Naive thymus-derived CD4-positive, alpha-beta T cell (primary cell): ENCODE measurements around the gene DPM3. TPM values are rescaled to one million over a fixed set of nuclear protein-coding genes. Genes with fewer than 3 reads are reported as not detected.

ENCODE experiments used
- ATAC-seq: fragments of 150-1000 bp; cut with Tn5 transposase; 2 replicates; pipeline ENCODE4 v1.10.0; 2021; ENCODE audit warnings: mild to moderate bottlenecking, moderate library complexity
- CTCF ChIA-PET: fragments of 350-600 bp; sonication (Branson Sonifier 250); formaldehyde crosslinking; loops from one replicate; lab custom pipeline; 2021; ENCODE audit warnings: antibody characterized with exemption; lab: Charles Lee
- POLR2A ChIA-PET: fragments of 350-600 bp; sonication (Branson Sonifier 250); formaldehyde crosslinking; loops from one replicate; lab custom pipeline; 2021; ENCODE audit warnings: antibody characterized with exemption, inconsistent platforms; lab: Charles Lee
- DNase-seq, 9 donors: peaks; one replicate each; pipeline versions ENCODE4 v3.0.0 to v3.0.0-alpha.2; 2020 to 2022; ENCODE audit warnings: mixed read lengths in 1 of 9
- H3K27ac ChIP-seq: one replicate; pipeline ENCODE4 v1.7.0; 2013; ENCODE audit warnings: mild to moderate bottlenecking, low read depth, low read length, moderate library complexity
- H3K27me3 ChIP-seq, 2 donors: one replicate each; pipeline ENCODE4 v1.7.0; 2013; ENCODE audit warnings: low read length in 2 of 2, mild to moderate bottlenecking in 2 of 2, moderate library complexity in 2 of 2; ENCODE audit not compliant: control insufficient read depth in 2 of 2, insufficient read depth in 2 of 2
- H3K36me3 ChIP-seq, 3 experiments: 1 replicate in 2 of 3; 2 replicates in 1 of 3; pipeline ENCODE4 v1.7.0; 2013; ENCODE audit warnings: low read length in 3 of 3, mild to moderate bottlenecking in 3 of 3, moderate library complexity in 1 of 3; ENCODE audit not compliant: insufficient read depth in 3 of 3, control insufficient read depth in 2 of 3
- H3K4me1 ChIP-seq, 2 donors: one replicate each; pipeline ENCODE4 v1.7.0; 2013; ENCODE audit warnings: low read length in 2 of 2, mild to moderate bottlenecking in 2 of 2, moderate library complexity in 1 of 2; ENCODE audit not compliant: control insufficient read depth in 2 of 2, insufficient read depth in 2 of 2
- H3K4me3 ChIP-seq: 2 replicates; pipeline ENCODE4 v1.7.0; 2013; ENCODE audit warnings: mild to moderate bottlenecking, low read length
- H3K9me3 ChIP-seq, 3 experiments: 1 replicate in 2 of 3; 2 replicates in 1 of 3; pipeline ENCODE4 v1.7.0; 2013; ENCODE audit warnings: low read length in 3 of 3; ENCODE audit not compliant: control insufficient read depth in 2 of 3
- H3K27ac Mint-ChIP-seq, 9 donors: one replicate each; pipeline ENCODE4 v1.8.0; 2020 to 2022; ENCODE audit warnings: mixed read lengths in 9 of 9, mild to moderate bottlenecking in 8 of 9, moderate library complexity in 5 of 9, inconsistent platforms in 2 of 9
- H3K27me3 Mint-ChIP-seq, 5 donors: one replicate each; pipeline ENCODE4 v1.8.0; 2021 to 2022; ENCODE audit warnings: mixed read lengths in 5 of 5, mild to moderate bottlenecking in 1 of 5
- H3K36me3 Mint-ChIP-seq, 5 donors: one replicate each; pipeline ENCODE4 v1.8.0; 2020 to 2022; ENCODE audit warnings: mixed read lengths in 5 of 5, mild to moderate bottlenecking in 3 of 5, inconsistent platforms in 1 of 5
- H3K4me1 Mint-ChIP-seq, 7 donors: one replicate each; pipeline ENCODE4 v1.8.0; 2020 to 2022; ENCODE audit warnings: mixed read lengths in 7 of 7, mild to moderate bottlenecking in 3 of 7, inconsistent platforms in 1 of 7
- H3K4me3 Mint-ChIP-seq, 10 donors: one replicate each; pipeline ENCODE4 v1.8.0; 2020 to 2022; ENCODE audit warnings: mild to moderate bottlenecking in 10 of 10, mixed read lengths in 10 of 10, moderate library complexity in 6 of 10, inconsistent platforms in 2 of 10
- H3K9me3 Mint-ChIP-seq, 11 donors: one replicate each; pipeline ENCODE4 v1.8.0; 2020 to 2022; ENCODE audit warnings: mixed read lengths in 11 of 11, mild to moderate bottlenecking in 4 of 11, inconsistent platforms in 1 of 11, moderate library complexity in 1 of 11
- intact Hi-C, 2 donors: fragments of 100-400 bp; cut with micrococcal nuclease; formaldehyde crosslinking; loops; one replicate each; pipeline ENCODE4 v1.15.1; 2023
- polyA plus RNA-seq, 2 donors: library from polyadenylated mRNA; unstranded; fragments of 300-500 nt; fragmentation: Illumina TruSeq; gene quantifications; one replicate each; pipeline ENCODE4 v1.2.3, GENCODE V29; 2021
- total RNA-seq, 6 experiments: library from RNA in 5 of 6; stranded (reverse) in 5 of 6; gene quantifications; 1 replicate in 5 of 6; 2 replicates in 1 of 6; pipeline ENCODE4 v1.2.3 and lab custom pipeline; 2021 to 2026

Gene DPM3
- total and polyA plus RNA-seq, 7 experiments from 2014 or later: 29.1 to 128 (median 46.6) TPM

DNA sequence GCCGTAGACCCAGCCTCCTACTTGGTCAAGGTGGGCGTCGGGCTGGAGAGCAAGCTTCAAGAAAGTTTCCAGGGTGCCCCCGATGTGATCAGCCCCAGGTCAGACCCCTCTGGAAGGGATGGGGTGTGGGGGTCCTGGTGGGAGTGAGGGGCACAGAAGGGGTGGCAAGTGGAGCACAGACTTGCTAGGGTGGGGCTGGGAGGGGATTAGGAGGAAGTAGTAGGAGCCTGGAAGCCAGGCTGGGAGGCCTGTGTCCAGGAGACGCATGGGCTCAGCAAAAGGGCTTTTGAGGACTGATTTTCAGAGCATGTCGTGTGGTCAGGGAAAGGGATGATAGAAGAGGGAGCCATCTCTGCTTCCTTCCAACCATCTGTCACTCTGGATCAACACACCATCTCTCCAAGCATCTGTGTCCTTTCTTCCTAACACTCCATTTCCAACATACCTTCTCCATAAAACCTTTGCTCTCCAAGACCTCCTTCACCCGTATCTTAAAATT lies 41.8 kb upstream of the DPM3 start:
- CTCF ChIA-PET: interaction anchor here (1.2 kb wide), 1 partner anchor 11 kb away, joined by 6 read pairs; no protein-coding TSS in a partner anchor
- POLR2A ChIA-PET: no interaction called here
- Histone ChIP-seq H3K27ac (no peak overlapping the region), H3K9me3 (no peaks in the 10 kb centered on the region), H3K27me3 (no peaks in the 10 kb centered on the region), H3K4me3 (no peak overlapping the region), H3K36me3 (peaks cover 0 to 25% (median 0%) of the 10 kb centered on the region in 3 experiments), H3K4me1 (peaks cover 0 to under 1% of the 10 kb centered on the region in 2 donors)
- Mint-ChIP-seq H3K9me3 (peaks cover 0 to 1% (median 0%) of the 10 kb centered on the region in 11 donors), H3K4me1 (peaks cover 0 to 15% (median 0%) of the 10 kb centered on the region in 7 donors), H3K27me3 (no peaks in the 10 kb centered on the region), H3K4me3 (no peak overlapping the region), H3K27ac (no peak overlapping the region), H3K36me3 (peaks cover 0 to 17% (median 3%) of the 10 kb centered on the region in 5 donors)
- DNase-seq: no peak
- no peak for ATAC-seq
- intact Hi-C loops: no loop called here

GRCh38 chr1:155181371-155182051 lies 41.2 kb upstream of the DPM3 start:
- Histone ChIP-seq H3K36me3 (peaks cover 0 to 25% (median 0%) of the 10 kb centered on the region in 3 experiments), H3K27me3 (no peaks in the 10 kb centered on the region), H3K4me3 (no peak overlapping the region), H3K4me1 (peaks cover 0 to 6% of the 10 kb centered on the region in 2 donors), H3K9me3 (no peaks in the 10 kb centered on the region), H3K27ac (no peak overlapping the region)
- Mint-ChIP-seq H3K9me3 (peaks cover 0 to 1% (median 0%) of the 10 kb centered on the region in 11 donors), H3K4me3 (no peak overlapping the region), H3K27me3 (no peaks in the 10 kb centered on the region), H3K27ac (no peak overlapping the region), H3K4me1 (peaks cover 3 to 18% (median 5%) of the 10 kb centered on the region in 7 donors), H3K36me3 (peaks cover 0 to 18% (median 3%) of the 10 kb centered on the region in 5 donors)
- ChIA-PET CTCF (no interaction called here), POLR2A (no interaction called here)
- no peak for DNase-seq
- intact Hi-C loops: no loop called here
- ATAC-seq: no peak

DNA sequence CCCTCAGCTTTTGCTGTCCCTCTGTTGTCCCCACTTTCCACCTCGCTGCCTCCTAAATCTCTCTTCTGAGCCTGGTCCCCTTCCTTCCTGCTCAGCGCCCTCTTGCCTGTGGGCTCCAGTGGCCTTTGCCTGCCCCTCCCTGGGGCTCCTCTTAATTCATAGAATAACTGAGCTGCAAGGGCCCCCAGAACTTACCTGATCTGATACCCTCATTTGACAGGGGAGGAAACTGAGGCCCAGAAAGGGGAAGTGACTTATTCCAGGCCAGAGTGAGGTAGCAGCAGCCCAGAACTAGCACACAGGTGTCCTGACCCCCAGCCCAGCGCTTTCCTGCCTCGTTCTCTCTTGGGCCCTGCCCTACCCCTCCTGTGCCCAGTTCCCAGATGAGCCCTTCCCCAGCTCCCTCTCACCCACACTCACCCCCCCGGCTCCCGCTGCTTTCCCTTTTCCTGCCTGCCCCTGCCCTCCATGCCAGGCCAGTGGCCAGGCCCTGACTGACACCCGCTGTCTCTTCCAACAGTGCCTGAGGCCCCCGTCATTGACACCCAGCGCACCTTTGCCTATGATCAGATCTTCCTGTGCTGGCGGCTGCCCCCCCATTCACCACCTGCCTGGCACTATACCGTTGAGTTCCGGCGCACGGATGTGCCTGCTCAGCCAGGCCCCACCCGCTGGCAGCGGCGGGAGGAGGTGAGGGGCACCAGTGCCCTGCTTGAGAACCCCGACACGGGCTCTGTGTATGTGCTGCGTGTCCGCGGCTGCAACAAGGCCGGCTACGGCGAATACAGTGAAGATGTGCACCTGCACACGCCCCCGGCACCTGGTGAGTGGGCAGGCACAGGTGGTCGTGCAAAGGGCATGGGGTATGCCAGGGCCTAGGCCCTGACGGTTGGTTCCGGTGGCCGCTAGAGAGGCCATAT lies 39.0 kb upstream of the DPM3 start:
- peak in 1 of 9 donors; percentile 5 for DNase-seq
- ATAC-seq: no peak
- Histone ChIP-seq H3K9me3 (no peaks in the 10 kb centered on the region), H3K27ac (no peak overlapping the region), H3K4me3 (no peak overlapping the region), H3K4me1 (peaks cover 0 to 9% of the 10 kb centered on the region in 2 donors), H3K36me3 (peaks cover 0 to 25% (median 0%) of the 10 kb centered on the region in 3 experiments), H3K27me3 (no peaks in the 10 kb centered on the region)
- Mint-ChIP-seq H3K27me3 (no peaks in the 10 kb centered on the region), H3K4me3 (no peak overlapping the region), H3K36me3 (peaks cover 0 to 23% (median 3%) of the 10 kb centered on the region in 5 donors), H3K27ac (no peak overlapping the region), H3K9me3 (peaks cover 0 to 1% (median 0%) of the 10 kb centered on the region in 11 donors), H3K4me1 (peaks cover 11 to 25% (median 19%) of the 10 kb centered on the region in 7 donors)
- intact Hi-C loops: no loop called here
- ChIA-PET CTCF (interaction anchor here (0.8 to 1.3 kb wide), 3 partner anchors 14 to 72 kb away, joined by 3 to 5 read pairs (median 3); no protein-coding TSS in a partner anchor), POLR2A (interaction anchor here (1.2 to 1.7 kb wide), 3 partner anchors 15 to 48 kb away, joined by 3 to 4 read pairs (median 4); partner anchors contain the start of gene THBS3)

DNA sequence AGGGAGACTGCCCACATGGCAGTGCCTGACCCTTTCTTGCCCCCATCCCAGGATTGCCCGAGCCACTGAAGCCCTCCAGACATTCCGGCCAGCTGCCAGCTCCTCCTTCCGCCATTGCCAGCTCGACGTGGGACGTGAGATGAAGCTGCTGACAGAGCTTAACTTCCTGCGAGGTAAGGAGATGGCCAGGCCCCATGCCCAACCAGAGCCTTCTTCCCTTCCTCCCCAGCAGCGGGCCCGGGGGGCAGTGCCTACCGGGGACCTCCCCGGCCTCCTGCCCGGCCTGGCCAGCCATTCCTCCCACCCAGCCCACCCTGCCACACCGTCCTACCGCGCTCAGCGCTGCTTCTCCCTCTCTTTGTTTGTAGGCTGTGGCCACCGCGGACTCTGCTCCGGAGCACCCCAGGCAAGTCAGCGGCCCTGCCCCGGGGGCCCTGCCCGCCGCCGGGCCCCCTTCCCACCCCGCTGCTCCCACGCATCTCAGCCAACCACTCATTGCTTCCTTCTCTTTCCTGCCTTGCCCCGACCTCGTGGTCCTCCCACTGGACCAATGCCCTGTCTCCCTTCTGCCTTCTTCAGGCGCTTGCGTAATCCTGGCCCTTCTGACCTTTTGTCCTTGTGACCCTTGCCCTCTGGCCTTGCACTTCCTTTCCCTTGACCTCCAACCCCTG lies 38.2 kb upstream of the DPM3 start:
- peaks cover 0 to 22% (median 3%) of the 10 kb centered on the region in 5 donors for H3K36me3 Mint-ChIP-seq
- intact Hi-C loops: no loop called here
- no peaks in the 10 kb centered on the region for H3K27me3 ChIP-seq
- no peaks in the 10 kb centered on the region for H3K27me3 Mint-ChIP-seq
- peak overlapping the region in 1 of 9 donors; percentile 23 for H3K27ac Mint-ChIP-seq
- peaks cover 0 to 1% (median 0%) of the 10 kb centered on the region in 11 donors for H3K9me3 Mint-ChIP-seq
- CTCF ChIA-PET: interaction anchor here (0.6 to 2.4 kb wide), 4 partner anchors 15 to 395 kb away, joined by 3 to 26 read pairs (median 6); no protein-coding TSS in a partner anchor
- H3K36me3 ChIP-seq: peaks cover 0 to 25% (median 0%) of the 10 kb centered on the region in 3 experiments
- no peak overlapping the region for H3K4me3 ChIP-seq
- H3K4me1 Mint-ChIP-seq: peaks cover 12 to 31% (median 25%) of the 10 kb centered on the region in 7 donors
- peaks cover 1 to 9% of the 10 kb centered on the region in 2 donors for H3K4me1 ChIP-seq
- POLR2A ChIA-PET: interaction anchor here (1.7 to 2.0 kb wide), 2 partner anchors 15 to 29 kb away, joined by 4 to 18 read pairs; partner anchors contain the start of gene THBS3
- H3K27ac ChIP-seq: no peak overlapping the region
- H3K4me3 Mint-ChIP-seq: no peak overlapping the region
- ATAC-seq (no peak), DNase-seq (peak in 2 of 9 donors; percentile 2 to 5)
- H3K9me3 ChIP-seq: no peaks in the 10 kb centered on the region

DNA sequence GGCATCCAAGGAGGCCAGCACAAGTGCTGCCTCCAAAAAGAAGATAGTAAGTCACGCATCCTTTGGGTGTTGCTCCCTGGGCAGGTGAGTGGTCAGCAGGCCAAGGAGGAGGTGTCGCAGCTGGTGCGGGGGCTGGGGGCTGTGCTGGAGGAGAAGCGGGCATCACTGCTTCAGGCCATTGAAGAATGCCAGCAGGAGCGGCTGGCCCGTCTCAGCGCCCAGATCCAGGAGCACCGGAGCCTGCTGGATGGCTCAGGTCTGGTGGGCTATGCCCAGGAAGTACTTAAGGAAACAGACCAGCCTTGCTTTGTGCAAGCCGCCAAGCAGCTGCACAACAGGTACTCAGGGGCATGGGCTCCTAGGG lies 37.6 kb upstream of the DPM3 start:
- H3K4me1 ChIP-seq: peaks cover 4 to 9% of the 10 kb centered on the region in 2 donors
- H3K27me3 ChIP-seq: no peaks in the 10 kb centered on the region
- ATAC-seq (no peak), DNase-seq (peak in 3 of 9 donors; percentile 3 to 15 (median 6))
- H3K36me3 Mint-ChIP-seq: peaks cover 0 to 24% (median 3%) of the 10 kb centered on the region in 5 donors
- no peaks in the 10 kb centered on the region for H3K9me3 ChIP-seq
- H3K27ac ChIP-seq: no peak overlapping the region
- H3K4me3 ChIP-seq: no peak overlapping the region
- H3K27me3 Mint-ChIP-seq: peaks cover 0 to 4% (median 0%) of the 10 kb centered on the region in 5 donors
- peaks cover 0 to 27% (median 0%) of the 10 kb centered on the region in 3 experiments for H3K36me3 ChIP-seq
- peaks cover 18 to 37% (median 31%) of the 10 kb centered on the region in 7 donors for H3K4me1 Mint-ChIP-seq
- ChIA-PET CTCF (interaction anchor here (0.6 to 2.4 kb wide), 6 partner anchors 16 to 395 kb away, joined by 3 to 26 read pairs (median 4); no protein-coding TSS in a partner anchor), POLR2A (interaction anchor here (1.2 to 2.0 kb wide), 2 partner anchors 16 to 26 kb away, joined by 4 to 18 read pairs; no protein-coding TSS in a partner anchor)
- no peak overlapping the region for H3K27ac Mint-ChIP-seq
- peaks cover 0 to 4% (median 0%) of the 10 kb centered on the region in 11 donors for H3K9me3 Mint-ChIP-seq
- intact Hi-C loops: loop anchor here in 1 of 2 donors (2.0 kb wide), 1 partner anchor 15 kb away; no protein-coding TSS in a partner anchor
- H3K4me3 Mint-ChIP-seq: no peak overlapping the region
